DOHH2 (cell line): ENCODE measurements around the gene CFI.

Experiments
- H3F3A ChIP-seq: fragments of 200-600 bp; sonication (generic), shearing (Covaris generic); 2 replicates; pipeline ENCODE4 v1.6.0; 2016; ENCODE audit warnings: antibody characterized with exemption, mild to moderate bottlenecking; ENCODE audit not compliant: control insufficient read depth, insufficient read depth
- H3K27ac ChIP-seq: fragments of 200-600 bp; sonication (generic); 2 replicates; pipeline ENCODE4 v1.5.1; 2014; ENCODE audit warnings: low read depth, mild to moderate bottlenecking, low read length, moderate library complexity
- H3K27me3 ChIP-seq: fragments of 200-600 bp; sonication (generic); 2 replicates; pipeline ENCODE4 v1.6.1; 2014; ENCODE audit warnings: mild to moderate bottlenecking, low read length, mixed read lengths; ENCODE audit not compliant: control insufficient read depth
- H3K36me3 ChIP-seq: fragments of 200-600 bp; sonication (generic); 2 replicates; pipeline ENCODE4 v1.6.1; 2014; ENCODE audit warnings: mild to moderate bottlenecking, low read length, moderate library complexity, mixed read lengths; ENCODE audit not compliant: control insufficient read depth
- H3K4me1 ChIP-seq: fragments of 200-600 bp; sonication (generic); 2 replicates; pipeline ENCODE4 v1.6.1; 2014; ENCODE audit warnings: mild to moderate bottlenecking, low read length, mixed read lengths; ENCODE audit not compliant: control insufficient read depth
- H3K4me2 ChIP-seq: fragments of 200-600 bp; sonication (generic); 2 replicates; pipeline ENCODE4 v1.6.0; 2014; ENCODE audit warnings: mild to moderate bottlenecking, low read length, moderate library complexity
- H3K4me3 ChIP-seq: fragments of 200-600 bp; sonication (generic); 2 replicates; pipeline ENCODE4 v1.5.1; 2014; ENCODE audit warnings: mild to moderate bottlenecking, low read length, mixed read lengths
- H3K79me2 ChIP-seq: fragments of 200-600 bp; sonication (generic); 2 replicates; pipeline ENCODE4 v1.6.1; 2014; ENCODE audit warnings: mild to moderate bottlenecking, low read length, mixed read lengths; ENCODE audit not compliant: control insufficient read depth
- H3K9me2 ChIP-seq: fragments of 200-600 bp; sonication (generic); replicated peaks from 2 replicates; pipeline ENCODE4 v1.6.1; 2014; ENCODE audit warnings: mild to moderate bottlenecking, low read length, mixed read lengths; ENCODE audit not compliant: control insufficient read depth
- H3K9me3 ChIP-seq: fragments of 200-600 bp; sonication (generic); 2 replicates; pipeline ENCODE4 v1.6.1; 2014; ENCODE audit warnings: antibody characterized with exemption, low read length, mixed read lengths; ENCODE audit not compliant: control insufficient read depth, insufficient read depth
- H4K20me1 ChIP-seq: fragments of 200-600 bp; sonication (generic); 2 replicates; pipeline ENCODE4 v1.6.0; 2014; ENCODE audit warnings: low read depth, mild to moderate bottlenecking, antibody characterized with exemption, low read length, moderate library complexity; ENCODE audit not compliant: control insufficient read depth, insufficient read depth
- EZH2phosphoT487 ChIP-seq: fragments of 200-600 bp; sonication (generic); IDR thresholded peaks from 2 replicates; pipeline ENCODE4 v1.6.1; 2017; ENCODE audit warnings: borderline replicate concordance, mild to moderate bottlenecking, antibody characterized with exemption, low read length, moderate library complexity, mixed read lengths
- TF ChIP-seq, protein P1 (sequence below): fragments of 200-600 bp; sonication (generic); IDR thresholded peaks from one replicate; pipeline ENCODE4 v1.5.1; 2014; ENCODE audit warnings: antibody characterized with exemption, mild to moderate bottlenecking, low read depth, low read length; ENCODE audit not compliant: poor library complexity, severe bottlenecking

Gene CFI

DNA sequence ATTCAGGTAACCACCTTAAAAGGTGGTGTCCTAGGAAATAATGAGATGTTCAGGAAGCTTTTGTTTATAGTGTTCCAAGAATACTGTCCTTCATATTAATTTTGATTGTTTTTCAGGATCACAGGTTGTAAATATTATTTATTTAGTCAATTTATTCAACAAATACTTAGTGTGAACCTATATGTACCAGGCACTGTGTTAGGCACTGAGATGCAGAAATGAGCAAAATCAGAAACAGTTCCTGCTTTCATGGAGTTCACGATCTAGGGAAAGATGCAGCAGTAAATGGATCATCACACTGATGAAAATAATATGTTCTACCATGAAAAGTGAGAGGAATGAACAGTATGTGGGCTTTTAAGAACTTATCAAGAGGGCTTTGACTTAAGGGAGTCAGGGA is 53.7 kb downstream of the CFI start:
- Histone ChIP-seq H3K4me2 (no peak overlapping the region), H3K27me3 (no peaks in the 10 kb centered on the region; the same call in 1 of the 2 replicates), H3K36me3 (no peaks in the 10 kb centered on the region), H3K9me3 (no peaks in the 10 kb centered on the region), H3K9me2 (no peaks in the 10 kb centered on the region), H3K4me1 (no peaks in the 10 kb centered on the region), H3K4me3 (no peak overlapping the region), H3K27ac (no peak overlapping the region), H4K20me1 (no peaks in the 10 kb centered on the region), H3K79me2 (no peaks in the 10 kb centered on the region), H3F3A (no peaks in the 10 kb centered on the region)
- no peak for TF ChIP-seq EZH2phosphoT487
- TF ChIP-seq, protein P1, sequence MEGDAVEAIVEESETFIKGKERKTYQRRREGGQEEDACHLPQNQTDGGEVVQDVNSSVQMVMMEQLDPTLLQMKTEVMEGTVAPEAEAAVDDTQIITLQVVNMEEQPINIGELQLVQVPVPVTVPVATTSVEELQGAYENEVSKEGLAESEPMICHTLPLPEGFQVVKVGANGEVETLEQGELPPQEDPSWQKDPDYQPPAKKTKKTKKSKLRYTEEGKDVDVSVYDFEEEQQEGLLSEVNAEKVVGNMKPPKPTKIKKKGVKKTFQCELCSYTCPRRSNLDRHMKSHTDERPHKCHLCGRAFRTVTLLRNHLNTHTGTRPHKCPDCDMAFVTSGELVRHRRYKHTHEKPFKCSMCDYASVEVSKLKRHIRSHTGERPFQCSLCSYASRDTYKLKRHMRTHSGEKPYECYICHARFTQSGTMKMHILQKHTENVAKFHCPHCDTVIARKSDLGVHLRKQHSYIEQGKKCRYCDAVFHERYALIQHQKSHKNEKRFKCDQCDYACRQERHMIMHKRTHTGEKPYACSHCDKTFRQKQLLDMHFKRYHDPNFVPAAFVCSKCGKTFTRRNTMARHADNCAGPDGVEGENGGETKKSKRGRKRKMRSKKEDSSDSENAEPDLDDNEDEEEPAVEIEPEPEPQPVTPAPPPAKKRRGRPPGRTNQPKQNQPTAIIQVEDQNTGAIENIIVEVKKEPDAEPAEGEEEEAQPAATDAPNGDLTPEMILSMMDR = no peak

DNA sequence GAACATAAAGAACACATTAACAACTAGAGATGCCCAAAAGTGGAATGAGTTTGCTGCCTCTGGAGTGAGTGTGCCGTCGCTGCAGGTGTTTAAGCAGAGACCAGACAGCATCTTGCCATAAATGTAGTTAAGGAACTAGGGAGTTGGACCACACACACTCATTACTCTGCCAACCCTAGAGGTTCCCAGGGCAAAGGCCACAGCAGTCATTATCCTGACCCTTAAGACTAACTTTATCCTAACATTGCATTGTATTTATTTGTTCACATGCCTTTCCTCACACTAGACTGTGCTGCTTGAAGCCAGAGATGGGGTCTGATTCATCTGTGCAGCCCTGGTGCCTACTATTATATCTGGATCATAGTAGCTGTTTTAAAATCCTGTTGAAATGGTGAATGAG is 55.1 kb downstream of the CFI start:
- no peak overlapping the region for H3K27ac ChIP-seq
- H3F3A ChIP-seq = no peaks in the 10 kb centered on the region
- H4K20me1 ChIP-seq = no peaks in the 10 kb centered on the region
- H3K27me3 ChIP-seq = no peaks in the 10 kb centered on the region; the same call in 1 of the 2 replicates
- TF ChIP-seq, protein P1 = no peak
- no peak for TF ChIP-seq EZH2phosphoT487
- H3K9me2 ChIP-seq = no peaks in the 10 kb centered on the region
- no peak overlapping the region for H3K4me3 ChIP-seq
- H3K79me2 ChIP-seq = no peaks in the 10 kb centered on the region
- no peak overlapping the region for H3K4me2 ChIP-seq
- H3K36me3 ChIP-seq = no peaks in the 10 kb centered on the region
- no peaks in the 10 kb centered on the region for H3K9me3 ChIP-seq
- H3K4me1 ChIP-seq = no peaks in the 10 kb centered on the region

DNA sequence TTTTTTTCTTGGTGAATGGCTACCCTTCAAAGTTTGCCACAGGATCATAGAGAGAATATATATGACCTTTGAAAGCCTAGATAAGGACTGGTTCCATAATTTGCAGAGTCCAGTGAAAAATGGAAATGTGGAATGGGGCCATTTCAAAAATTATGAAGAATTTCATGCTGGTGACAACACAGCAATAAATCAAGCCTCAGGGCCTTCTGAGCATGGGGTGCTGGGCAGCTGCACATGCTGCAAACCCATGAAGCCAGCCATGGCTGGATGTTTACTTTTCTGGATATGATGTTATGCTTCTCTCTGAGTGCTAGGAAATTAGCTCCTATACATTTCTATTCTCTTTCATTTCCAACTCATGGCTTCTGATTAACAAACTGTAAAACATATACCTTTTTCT is 56.0 kb downstream of the CFI start:
- H3K79me2 ChIP-seq = no peaks in the 10 kb centered on the region
- H3K4me2 ChIP-seq = no peak overlapping the region
- no peaks in the 10 kb centered on the region for H3K9me2 ChIP-seq
- no peak overlapping the region for H3K4me3 ChIP-seq
- H3K9me3 ChIP-seq = no peaks in the 10 kb centered on the region
- H3K36me3 ChIP-seq = no peaks in the 10 kb centered on the region
- H3K27me3 ChIP-seq = peaks cover 2% of the 10 kb centered on the region; the same call in 1 of the 2 replicates
- no peak overlapping the region for H3K27ac ChIP-seq
- no peaks in the 10 kb centered on the region for H3F3A ChIP-seq
- H4K20me1 ChIP-seq = no peaks in the 10 kb centered on the region
- no peaks in the 10 kb centered on the region for H3K4me1 ChIP-seq
- TF ChIP-seq EZH2phosphoT487 = no peak
- TF ChIP-seq, protein P1 = no peak

DNA sequence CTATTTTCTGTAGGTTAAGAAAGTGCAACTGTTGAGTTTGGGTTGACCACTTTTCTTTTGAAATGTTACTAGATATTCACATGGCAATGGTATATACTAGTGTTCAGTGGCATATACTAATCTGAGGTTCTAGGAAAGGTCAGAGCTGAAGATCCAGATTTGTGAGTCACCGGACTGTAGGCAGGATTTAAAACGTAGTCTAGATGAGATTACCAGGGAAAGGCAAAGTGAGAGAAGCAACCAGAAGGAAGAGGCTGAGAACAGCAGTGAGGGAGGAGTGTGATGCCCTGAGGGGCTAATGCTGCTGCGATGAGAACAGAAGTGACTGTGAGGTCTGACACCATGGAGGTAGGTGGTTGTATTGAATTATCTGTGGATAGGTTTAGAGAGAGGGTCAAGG is 62.3 kb downstream of the CFI start:
- Histone ChIP-seq H4K20me1 (no peaks in the 10 kb centered on the region), H3K4me1 (no peaks in the 10 kb centered on the region), H3K4me2 (no peak overlapping the region), H3K4me3 (no peak overlapping the region), H3K79me2 (no peaks in the 10 kb centered on the region), H3F3A (no peaks in the 10 kb centered on the region), H3K9me2 (no peaks in the 10 kb centered on the region), H3K9me3 (no peaks in the 10 kb centered on the region), H3K36me3 (no peaks in the 10 kb centered on the region), H3K27ac (no peak overlapping the region), H3K27me3 (0 out of 2 replicates have a peak, but pooled peaks cover 2% of the 10 kb centered on the region)
- TF ChIP-seq EZH2phosphoT487 = no peak
- TF ChIP-seq, protein P1 = no peak
